Neural crest cell (in vitro differentiated cells): ENCODE measurements around the gene WWOX. TPM values are rescaled to one million over a fixed set of nuclear protein-coding genes. Genes with fewer than 3 reads are reported as not detected.

Experiments
- DNase-seq: peaks from one replicate; pipeline ENCODE4 v3.0.0; 2021; ENCODE audit warnings: low read depth, mixed read lengths, low spot score
- H3K27ac Mint-ChIP-seq: one replicate; pipeline ENCODE4 v1.8.0; 2021; ENCODE audit warnings: mild to moderate bottlenecking, mixed read lengths; ENCODE audit not compliant: unreplicated experiment
- H3K27me3 Mint-ChIP-seq: 2 replicates; pipeline ENCODE4 v1.8.0; 2021; ENCODE audit warnings: low read depth, mild to moderate bottlenecking, mixed read lengths
- H3K36me3 Mint-ChIP-seq: 2 replicates; pipeline ENCODE4 v1.8.0; 2021; ENCODE audit warnings: low read depth, mild to moderate bottlenecking, mixed read lengths
- H3K4me1 Mint-ChIP-seq: 2 replicates; pipeline ENCODE4 v1.8.0; 2021; ENCODE audit warnings: mixed read lengths
- H3K4me3 Mint-ChIP-seq: one replicate; pipeline ENCODE4 v1.8.0; 2021; ENCODE audit warnings: mild to moderate bottlenecking, mixed read lengths
- H3K9me3 Mint-ChIP-seq: 2 replicates; pipeline ENCODE4 v1.8.0; 2021; ENCODE audit warnings: mixed read lengths
- CTCF ChIP-seq: fragments of 200-600 bp; sonication (generic); conservative IDR thresholded peaks from 2 replicates; pipeline ENCODE4 v1.5.0; 2021; ENCODE audit warnings: antibody characterized with exemption, mild to moderate bottlenecking
- total RNA-seq: library from RNA; stranded (reverse); gene quantifications from 2 replicates; pipeline ENCODE4 v1.2.1, GENCODE V29; 2021

The WWOX gene
- total RNA-seq, 1 donor from 2014 or later = 30.5 TPM

DNA sequence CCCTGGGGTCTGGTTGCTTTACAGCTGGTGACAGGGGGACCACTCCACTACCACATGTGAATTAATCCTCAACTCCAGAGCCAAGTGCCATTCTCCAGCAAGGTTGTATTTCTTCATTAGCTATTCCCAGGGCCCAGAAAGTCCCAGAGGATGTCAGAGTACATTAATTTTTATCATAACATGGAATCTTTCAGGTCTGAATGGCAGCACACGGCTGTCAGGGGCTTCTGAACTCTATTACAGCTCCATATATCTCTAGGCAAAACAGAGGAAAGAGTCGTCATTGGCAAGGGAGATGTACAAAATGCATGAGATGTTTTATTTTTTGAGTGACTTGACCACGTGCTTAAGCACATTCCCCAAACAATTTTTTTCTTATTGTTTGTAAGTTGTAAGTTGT is 303.4 kb downstream of the WWOX start:
- H3K27ac Mint-ChIP-seq = no peak overlapping the region
- no peaks in the 10 kb centered on the region for H3K4me1 Mint-ChIP-seq

DNA sequence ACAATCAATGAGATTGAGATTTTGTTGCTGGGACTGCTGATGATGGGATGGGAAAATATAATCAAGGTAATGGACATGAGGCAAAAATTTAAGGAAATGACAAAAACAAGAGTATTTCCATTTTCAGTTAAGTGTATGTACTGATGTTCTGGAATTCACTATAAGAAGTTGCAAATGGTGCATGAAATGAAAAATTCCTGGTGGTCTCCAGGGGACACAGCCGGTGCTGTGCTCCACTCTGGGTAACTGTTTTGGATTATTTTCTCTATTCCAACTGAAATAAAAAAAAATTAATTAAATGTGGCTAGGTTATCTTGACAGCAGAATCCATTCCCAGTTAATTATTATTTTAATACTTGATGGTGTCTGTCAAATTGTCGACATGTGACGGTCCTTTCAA is 305.6 kb downstream of the WWOX start:
- H3K4me3 Mint-ChIP-seq = no peak overlapping the region
- peaks cover 21% of the 10 kb centered on the region for H3K36me3 Mint-ChIP-seq
- H3K27ac Mint-ChIP-seq = no peak overlapping the region
- H3K27me3 Mint-ChIP-seq = no peaks in the 10 kb centered on the region
- H3K4me1 Mint-ChIP-seq = no peaks in the 10 kb centered on the region
- H3K9me3 Mint-ChIP-seq = peaks cover 18% of the 10 kb centered on the region
- no peak for TF ChIP-seq CTCF
- DNase-seq = no peak

More for the DNA sequence above, 303.4 kb downstream of the WWOX start:
- Mint-ChIP-seq H3K4me3 (no peak overlapping the region), H3K9me3 (peaks cover 14% of the 10 kb centered on the region), H3K27me3 (no peaks in the 10 kb centered on the region), H3K36me3 (peaks cover 13% of the 10 kb centered on the region)
- TF ChIP-seq CTCF = no peak
- DNase-seq = no peak

DNA sequence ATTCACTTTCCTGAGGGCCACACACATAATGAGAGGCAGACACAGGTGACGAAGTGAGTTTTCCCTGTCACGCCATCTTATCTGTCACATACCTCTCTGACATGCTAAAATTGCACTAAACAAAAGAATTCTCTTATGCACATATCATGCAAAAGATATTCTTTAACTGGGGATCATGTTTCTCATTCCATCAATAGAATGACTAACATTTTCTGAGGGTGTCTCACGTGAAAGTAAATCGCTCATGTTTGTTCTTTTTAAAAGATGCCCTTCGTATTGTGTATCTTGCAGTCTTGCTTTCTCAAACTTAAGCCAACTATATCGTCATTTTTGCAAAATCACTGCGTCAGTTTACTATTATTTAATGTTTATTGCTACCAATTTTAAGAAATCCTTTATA is 306.4 kb downstream of the WWOX start:
- no peak for DNase-seq
- Mint-ChIP-seq H3K27me3 (no peaks in the 10 kb centered on the region), H3K36me3 (peaks cover 22% of the 10 kb centered on the region), H3K4me3 (no peak overlapping the region), H3K4me1 (no peaks in the 10 kb centered on the region), H3K9me3 (peaks cover 20% of the 10 kb centered on the region), H3K27ac (no peak overlapping the region)
- no peak for TF ChIP-seq CTCF

DNA sequence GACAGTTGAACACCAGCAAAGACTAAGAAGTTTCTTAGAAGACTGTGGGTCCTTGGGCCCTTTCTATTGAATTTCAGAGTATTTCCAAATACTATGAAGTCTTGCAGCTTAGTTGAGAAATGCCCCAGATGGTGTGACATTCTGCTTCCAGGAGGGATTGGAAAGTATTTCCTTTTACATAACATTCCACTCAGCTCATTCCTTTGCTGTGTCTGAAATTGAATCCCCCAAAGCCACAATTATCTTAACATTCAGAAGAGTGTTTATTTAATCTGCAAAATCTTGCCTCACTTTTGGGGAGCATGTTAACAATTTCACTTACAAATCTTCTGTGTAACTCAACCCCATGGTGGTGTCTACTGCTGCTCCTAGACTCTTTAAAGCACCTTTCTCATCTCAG is 307.7 kb downstream of the WWOX start:
- Mint-ChIP-seq H3K4me3 (no peak overlapping the region), H3K4me1 (no peaks in the 10 kb centered on the region), H3K9me3 (peaks cover 23% of the 10 kb centered on the region), H3K27ac (no peak overlapping the region), H3K36me3 (peaks cover 30% of the 10 kb centered on the region), H3K27me3 (no peaks in the 10 kb centered on the region)
- TF ChIP-seq CTCF = no peak
- DNase-seq = no peak

- TF ChIP-seq CTCF = no peak
- Mint-ChIP-seq H3K9me3 (peaks cover 20% of the 10 kb centered on the region), H3K36me3 (peaks cover 40% of the 10 kb centered on the region), H3K4me1 (no peaks in the 10 kb centered on the region), H3K4me3 (no peak overlapping the region), H3K27ac (no peak overlapping the region), H3K27me3 (no peaks in the 10 kb centered on the region)
- DNase-seq = no peak
Measured at GRCh38 chr16:78413651-78414050, 314.2 kb downstream of the WWOX start.

GRCh38 chr16:78415013-78415412 is 315.6 kb downstream of the WWOX start:
- H3K4me3 Mint-ChIP-seq = no peak overlapping the region
- H3K4me1 Mint-ChIP-seq = no peaks in the 10 kb centered on the region
- H3K27me3 Mint-ChIP-seq = no peaks in the 10 kb centered on the region
- no peak for DNase-seq
- peaks cover 33% of the 10 kb centered on the region for H3K36me3 Mint-ChIP-seq
- H3K27ac Mint-ChIP-seq = no peak overlapping the region
- H3K9me3 Mint-ChIP-seq = peaks cover 14% of the 10 kb centered on the region
- TF ChIP-seq CTCF = no peak
